ENCODE results near the gene PARD6A.

The PARD6A gene

DNA sequence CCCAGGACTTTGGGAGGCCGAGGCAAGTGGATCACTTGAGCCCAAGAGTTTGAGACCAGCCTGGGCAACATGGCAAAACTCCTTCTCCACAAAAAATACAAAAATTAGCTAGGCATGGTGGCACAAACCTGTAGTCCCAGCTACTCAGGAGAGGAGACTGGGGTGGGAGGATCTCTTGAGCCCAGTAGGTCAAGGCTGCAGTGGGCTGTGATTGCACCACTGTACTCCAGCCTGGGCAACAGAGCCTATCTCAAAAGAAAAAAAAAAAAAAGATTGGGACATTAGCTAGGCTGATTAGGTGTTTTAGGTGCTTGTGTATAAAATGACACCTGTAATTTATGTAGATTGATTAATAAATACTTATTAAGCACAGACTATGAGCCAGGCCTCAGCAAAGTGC, 48.3 kb downstream of the PARD6A start:
- Histone ChIP-seq H2BK15ac (ENCODE audit: low read depth, poor library complexity, severe bottlenecking) (no peak overlapping the region), H3K14ac (ENCODE audit: low read length in 2 of 2) (no peak overlapping the region), H3K9ac (ENCODE audit: low read length) (no peak overlapping the region), H2BK120ac (ENCODE audit: low read depth, low read length) (no peak overlapping the region), H3K4me2 (ENCODE audit: low read length, poor library complexity, severe bottlenecking) (no peak overlapping the region), H3K36me3 (ENCODE audit: control insufficient read depth in 1 of 2, insufficient read depth in 2 of 2, low read depth in 1 of 2, low read length in 2 of 2) (peaks cover 0 to 4% of the 10 kb centered on the region in 2 experiments), H3K79me1 (replicated peaks; ENCODE audit: low read length, poor library complexity, severe bottlenecking) (peaks cover 22% of the 10 kb centered on the region), H3K4ac (ENCODE audit: low read depth in 1 of 2, low read length in 2 of 2) (no peak overlapping the region), H3K27me3 (ENCODE audit: control insufficient read depth in 1 of 2, insufficient read depth in 1 of 2, low read length in 2 of 2) (no peaks in the 10 kb centered on the region), H3K9me3 (ENCODE audit: control insufficient read depth, low read length) (no peaks in the 10 kb centered on the region), H2AFZ (ENCODE audit: low read depth, low read length) (no peak overlapping the region), H3K18ac (ENCODE audit: low read depth in 1 of 2, low read length in 2 of 2) (no peak overlapping the region), H4K91ac (ENCODE audit: low read length) (no peak overlapping the region), H3K4me1 (ENCODE audit: control insufficient read depth, insufficient read depth, low read depth, low read length) (no peaks in the 10 kb centered on the region), H2BK5ac (ENCODE audit: low read depth, low read length, poor library complexity, severe bottlenecking) (no peak overlapping the region), H3K4me3 (ENCODE audit: insufficient read depth in 1 of 2, low read depth in 1 of 2, low read length in 2 of 2) (no peak overlapping the region), H2AK5ac (ENCODE audit: low read length, severe bottlenecking) (no peak overlapping the region), H3K23ac (ENCODE audit: low read length in 2 of 2) (no peak overlapping the region), H3K27ac (ENCODE audit: low read length, poor library complexity, severe bottlenecking) (no peak overlapping the region), H4K8ac (ENCODE audit: low read length) (no peak overlapping the region), H2BK12ac (ENCODE audit: low read length in 2 of 2) (no peak overlapping the region)
- WGBS = 100% methylated on average over 1 of the region's 1 CpG
- DNase-seq = no peak

GRCh38 chr16:67710607-67711006, 49.8 kb downstream of the PARD6A start:
- Histone ChIP-seq H3K4ac (ENCODE audit: low read depth in 1 of 2, low read length in 2 of 2) (no peak overlapping the region), H2BK12ac (ENCODE audit: low read length in 2 of 2) (no peak overlapping the region), H2AFZ (ENCODE audit: low read depth, low read length) (no peak overlapping the region), H3K18ac (ENCODE audit: low read depth in 1 of 2, low read length in 2 of 2) (no peak overlapping the region), H3K4me2 (ENCODE audit: low read length, poor library complexity, severe bottlenecking) (no peak overlapping the region), H2AK5ac (ENCODE audit: low read length, severe bottlenecking) (no peak overlapping the region), H2BK5ac (ENCODE audit: low read depth, low read length, poor library complexity, severe bottlenecking) (no peak overlapping the region), H3K4me1 (ENCODE audit: control insufficient read depth, insufficient read depth, low read depth, low read length) (no peaks in the 10 kb centered on the region), H3K27me3 (ENCODE audit: control insufficient read depth in 1 of 2, insufficient read depth in 1 of 2, low read length in 2 of 2) (no peaks in the 10 kb centered on the region), H3K23ac (ENCODE audit: low read length in 2 of 2) (no peak overlapping the region), H3K9me3 (ENCODE audit: control insufficient read depth, low read length) (no peaks in the 10 kb centered on the region), H2BK15ac (ENCODE audit: low read depth, poor library complexity, severe bottlenecking) (no peak overlapping the region), H3K4me3 (ENCODE audit: insufficient read depth in 1 of 2, low read depth in 1 of 2, low read length in 2 of 2) (no peak overlapping the region), H3K9ac (ENCODE audit: low read length) (no peak overlapping the region), H3K14ac (ENCODE audit: low read length in 2 of 2) (no peak overlapping the region), H4K91ac (ENCODE audit: low read length) (no peak overlapping the region), H3K36me3 (ENCODE audit: control insufficient read depth in 1 of 2, insufficient read depth in 2 of 2, low read depth in 1 of 2, low read length in 2 of 2) (no peaks in the 10 kb centered on the region), H3K27ac (ENCODE audit: low read length, poor library complexity, severe bottlenecking) (no peak overlapping the region), H3K79me1 (replicated peaks; ENCODE audit: low read length, poor library complexity, severe bottlenecking) (peaks cover 19% of the 10 kb centered on the region), H4K8ac (ENCODE audit: low read length) (no peak overlapping the region), H2BK120ac (ENCODE audit: low read depth, low read length) (no peak overlapping the region)
- DNase-seq = no peak
- 89% methylated on average over 6 of the region's 6 CpGs for WGBS

All from mesenchymal stem cell (in vitro differentiated cells and primary cell).